Fibroblast of skin of right quadriceps (primary cell): ENCODE results near the gene C1QTNF1.

ENCODE experiments used
- DNase-seq: peaks from one replicate; pipeline ENCODE4 v3.0.0-alpha.2; 2013

C1QTNF1 gene

GRCh38 chr17:79097226-79098055 lies 73.5 kb downstream of the C1QTNF1 start:
- no peak for DNase-seq

DNA sequence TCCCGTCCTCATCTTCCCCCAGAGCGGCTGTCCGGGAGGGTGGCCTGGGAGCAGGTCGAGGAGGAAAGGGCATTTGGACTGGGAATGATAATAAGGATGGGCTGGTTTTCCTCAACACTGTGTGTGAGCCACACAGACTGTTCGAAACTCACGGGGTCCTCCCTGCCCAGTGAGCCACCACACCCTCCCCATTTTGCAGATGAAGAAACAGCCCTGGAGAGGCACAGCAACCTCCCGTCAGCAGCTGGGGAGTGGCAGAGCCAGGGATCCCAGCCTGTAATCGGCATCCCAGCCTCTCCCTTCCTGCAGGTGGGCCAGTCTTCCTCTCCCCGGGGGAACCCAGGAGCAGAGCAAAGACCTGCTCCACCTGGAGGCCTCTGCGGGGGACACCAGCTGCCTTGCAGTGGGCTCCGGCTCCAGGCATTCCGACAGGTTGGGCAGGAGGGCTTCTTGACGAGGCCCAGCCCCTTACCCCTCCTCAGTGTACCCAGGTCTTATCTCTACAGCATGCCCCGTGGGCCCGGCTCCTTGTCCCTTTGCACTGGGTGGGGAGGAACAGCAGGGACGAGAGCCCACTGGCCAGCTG lies 74.4 kb downstream of the C1QTNF1 start:
- DNase-seq = no peak
